ENCODE results near the gene TBCK.
"Not testable (repeated sequence)": the region's sequence is repeated elsewhere in the genome, so short reads cannot be mapped to it uniquely, and the experiment has no call there.

Gene TBCK

DNA sequence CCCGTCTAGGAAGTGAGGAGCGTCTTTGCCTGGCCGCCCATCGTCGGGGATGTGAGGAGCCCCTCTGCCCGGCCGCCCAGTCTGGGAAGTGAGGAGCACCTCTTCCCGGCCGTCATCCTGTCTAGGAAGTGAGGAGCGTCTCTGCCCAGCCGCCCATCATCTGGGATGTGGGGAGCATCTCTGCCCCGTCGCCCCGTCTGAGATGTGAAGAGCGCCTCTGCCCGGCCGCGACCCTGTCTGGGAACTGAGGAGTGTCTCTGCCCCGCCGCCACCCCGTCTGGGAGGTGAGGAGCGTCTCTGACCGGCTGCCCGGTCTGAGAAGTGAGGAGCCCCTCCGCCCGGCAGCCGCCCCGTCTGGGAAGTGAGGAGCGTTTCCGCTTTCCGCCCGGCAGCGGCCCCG is 5.2 kb upstream of the TBCK start:
- DNase-seq = not testable (repeated sequence)

DNA sequence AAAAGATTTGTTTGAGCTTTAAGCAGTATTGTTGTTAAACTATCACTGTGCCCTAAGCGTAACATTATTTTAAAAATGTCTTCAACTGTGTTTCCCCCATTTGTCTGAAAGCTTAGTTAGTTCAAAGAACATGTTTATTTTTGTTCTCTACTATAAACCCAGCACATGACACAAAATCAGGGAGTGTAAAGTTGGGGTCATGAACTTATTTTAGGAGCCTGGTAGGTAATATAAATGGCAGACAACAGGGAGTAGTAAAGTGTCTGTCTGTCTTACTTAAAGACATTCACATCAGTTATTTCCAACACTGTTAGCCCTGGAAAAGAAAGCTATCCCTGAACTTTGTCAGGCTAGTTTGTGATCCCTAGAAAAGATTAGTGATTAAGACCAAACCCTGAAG is 4.2 kb upstream of the TBCK start:
- DNase-seq = no peak

DNA sequence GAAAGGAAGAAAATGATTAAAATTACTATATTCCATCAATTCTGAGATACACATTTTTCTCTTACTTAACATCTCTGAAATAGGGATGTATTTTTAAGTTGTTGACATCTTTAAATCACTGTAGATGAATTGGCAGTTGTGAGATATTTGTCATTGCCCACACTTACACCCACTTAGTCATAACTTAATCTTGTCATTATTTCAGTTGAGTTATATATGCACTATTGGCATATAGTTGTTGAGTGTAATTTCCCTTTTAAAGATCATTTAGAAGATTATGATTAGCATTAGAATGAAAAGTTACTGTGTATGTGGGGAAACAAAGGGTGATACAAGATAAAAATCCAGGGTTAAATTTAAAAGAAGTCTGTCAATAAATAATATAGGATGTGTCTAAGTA is 2.5 kb upstream of the TBCK start:
- DNase-seq = no peak

DNA sequence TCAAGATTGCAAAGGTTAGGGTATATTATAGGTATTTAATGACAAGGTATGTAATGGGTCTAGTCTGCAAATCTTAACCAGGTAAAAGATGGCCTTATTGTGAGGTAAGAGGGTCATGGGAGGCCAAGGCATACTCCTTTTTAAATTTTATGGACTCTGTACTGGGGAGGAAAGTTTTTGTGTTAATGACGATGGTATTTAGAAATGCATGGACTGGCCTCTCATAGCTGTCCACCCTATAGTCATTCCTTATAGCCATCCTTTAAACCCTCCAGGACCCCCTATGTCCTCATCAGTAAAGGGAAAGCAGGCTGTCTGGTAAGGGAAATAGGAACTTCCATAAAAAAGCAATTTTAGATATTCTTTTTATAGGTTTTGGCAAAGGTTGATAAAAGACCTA is 1.8 kb upstream of the TBCK start:
- DNase-seq = no peak

DNA sequence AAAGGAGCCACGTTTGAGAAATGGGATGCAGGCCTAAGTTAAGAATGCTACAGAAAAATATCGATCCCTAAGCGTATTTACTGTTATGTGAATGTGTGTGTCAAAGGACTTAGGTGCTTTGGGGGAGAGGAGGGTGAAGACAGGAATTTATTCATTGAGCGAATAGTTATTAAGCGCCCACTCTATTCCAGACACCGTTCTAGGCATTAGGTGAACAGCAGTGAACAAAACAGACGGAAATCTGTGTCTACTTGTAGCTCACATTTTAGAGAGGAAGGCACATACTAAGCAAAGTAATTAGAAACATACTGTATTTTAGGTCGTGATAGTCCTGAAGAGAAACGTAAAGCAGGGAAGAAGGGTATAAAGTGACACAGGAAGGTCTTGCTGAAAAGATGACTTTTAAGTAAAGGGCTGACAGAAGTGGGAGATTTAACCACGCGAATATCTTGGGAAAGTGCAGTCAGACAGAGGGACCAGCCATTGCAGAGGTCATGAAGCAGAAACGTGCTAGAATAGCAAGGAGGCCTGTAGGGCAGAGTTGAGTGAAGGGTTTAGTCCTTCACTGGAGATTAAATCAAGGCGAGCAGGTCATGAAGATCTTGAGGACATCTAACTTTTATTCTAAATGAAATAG is 882 bp upstream of the TBCK start:
- no peak for DNase-seq

DNA sequence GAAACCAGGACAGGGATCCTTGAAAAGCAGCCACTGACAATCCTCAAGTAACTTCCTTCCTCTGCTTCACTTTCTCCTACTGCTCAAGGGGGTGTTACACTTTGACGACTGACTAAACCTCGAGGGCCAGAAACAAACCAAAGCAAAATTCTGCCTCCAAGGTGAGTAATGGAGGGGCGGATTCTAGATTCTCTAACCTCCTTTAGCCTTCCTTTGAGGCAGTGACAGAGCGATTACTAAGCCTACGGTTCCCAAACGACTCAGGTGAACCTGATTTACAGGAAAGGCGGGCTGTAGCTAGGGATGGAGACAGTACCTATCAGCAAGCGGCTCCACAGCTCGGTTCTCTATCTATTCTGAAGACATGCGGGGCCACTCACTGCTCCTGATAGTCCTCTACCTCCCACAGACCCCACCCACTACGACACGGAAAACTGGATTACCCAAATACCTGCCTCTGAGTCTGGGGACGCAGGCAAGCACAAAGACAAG is 487 bp downstream of the TBCK start:
- DNase-seq = peak in 1 of 2 experiments; percentile 60

DNA sequence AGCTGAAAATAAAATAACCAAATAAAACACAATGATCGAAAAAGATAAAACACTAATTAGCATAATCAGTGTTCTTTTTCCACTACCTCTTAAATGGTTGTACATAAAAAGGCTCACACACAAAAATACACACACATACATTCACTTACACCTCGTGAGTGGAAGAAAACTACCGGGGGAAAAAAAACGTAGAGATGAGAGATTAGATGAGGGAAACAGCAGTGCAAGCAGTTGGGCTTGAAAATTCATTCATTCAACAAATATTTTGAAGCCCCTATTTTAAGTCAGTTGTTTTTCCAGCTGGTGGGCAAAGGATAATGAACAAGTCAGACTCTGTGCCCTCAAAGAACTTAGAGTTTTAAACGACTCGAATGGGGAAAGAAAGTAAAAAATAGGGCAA is 1.0 kb downstream of the TBCK start:
- no peak for DNase-seq

DNA sequence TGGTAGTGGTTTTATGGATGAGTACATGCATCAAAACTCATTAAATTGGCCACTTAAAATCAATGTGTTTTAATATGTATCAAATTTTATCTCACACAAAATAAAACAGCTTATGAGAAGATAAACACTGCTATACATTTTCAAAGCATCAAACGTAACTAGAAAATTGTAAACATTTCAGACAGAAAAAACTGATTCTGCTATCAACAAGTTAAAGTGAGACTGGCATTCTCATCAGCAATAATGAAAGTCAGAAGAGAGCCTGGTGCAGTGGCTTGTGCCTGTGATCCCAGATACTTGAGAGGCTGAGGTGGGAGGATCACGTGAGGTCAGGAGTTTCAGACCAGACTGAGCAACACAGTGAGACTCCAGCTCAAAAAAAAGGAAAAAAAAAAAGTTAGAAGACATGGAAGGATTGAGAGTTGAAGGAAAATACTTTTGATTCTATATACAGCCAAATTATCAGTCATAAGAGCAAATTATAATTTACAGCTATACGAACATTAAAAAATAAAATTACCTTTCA is 2.9 kb downstream of the TBCK start:
- DNase-seq = no peak

DNA sequence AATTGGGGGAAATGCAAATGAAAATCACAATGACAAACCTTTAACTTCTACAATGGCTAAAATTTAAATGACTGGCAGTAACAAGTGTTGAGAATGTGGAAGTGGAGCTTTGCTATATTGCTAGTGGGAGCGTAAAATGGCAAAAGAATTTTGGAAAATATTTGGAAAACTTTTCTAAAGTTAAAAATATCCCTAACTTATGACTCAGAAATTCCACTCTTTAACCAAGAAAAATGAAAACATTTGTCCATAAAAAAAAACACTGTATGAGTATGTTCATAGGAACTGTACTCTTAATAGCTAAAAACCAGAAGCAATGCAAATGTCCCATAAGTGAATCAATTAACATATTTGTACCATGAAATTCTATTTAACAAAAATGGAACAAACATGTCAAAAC is 3.6 kb downstream of the TBCK start:
- no peak for DNase-seq

DNA sequence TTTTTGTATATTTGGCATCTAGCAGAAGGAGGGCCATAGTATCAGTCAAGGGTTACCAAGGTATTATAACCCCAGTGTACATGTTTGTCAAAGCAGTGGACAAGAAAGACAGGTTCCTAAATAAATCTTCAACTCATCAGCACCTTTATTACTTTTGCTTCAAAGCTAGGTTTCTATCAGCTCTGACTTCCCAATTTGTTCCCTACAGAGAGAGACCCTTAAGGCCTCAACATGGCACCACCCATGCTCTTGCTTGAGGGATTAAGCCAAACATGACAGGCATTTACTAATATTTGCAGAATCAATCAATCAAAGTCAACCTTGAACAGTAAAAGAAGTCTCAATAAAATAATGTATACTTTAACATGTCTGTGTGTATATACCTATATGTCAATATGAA is 9.4 kb downstream of the TBCK start:
- no peak for DNase-seq

DNA sequence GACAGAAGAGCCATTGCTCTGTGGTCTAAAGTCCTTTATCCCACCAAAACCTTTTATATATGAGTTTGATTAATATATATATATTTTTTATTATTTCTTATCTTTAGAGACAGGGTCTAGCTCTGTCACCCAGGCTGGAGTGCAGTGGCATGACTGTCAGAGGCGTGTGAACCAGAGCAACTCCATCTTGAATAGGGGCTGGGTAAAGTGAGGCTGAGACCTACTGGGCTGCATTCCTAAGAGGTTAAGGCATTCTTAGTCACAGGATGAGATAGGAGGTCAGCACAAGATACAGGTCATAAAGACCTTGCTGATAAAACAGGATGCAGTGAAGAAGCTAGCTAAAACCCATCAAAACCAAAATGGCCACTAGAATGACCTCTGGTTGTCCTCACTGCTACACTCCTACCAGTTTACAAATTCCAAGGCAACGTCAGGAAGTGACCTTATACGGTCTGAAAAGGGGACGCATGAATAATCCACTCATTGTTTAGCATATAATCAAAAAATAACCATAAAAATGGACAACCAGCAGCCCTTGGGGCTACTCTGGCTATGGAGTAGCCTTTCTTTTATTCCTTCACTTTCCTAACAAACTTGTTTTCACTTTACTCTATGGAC is 10.5 kb downstream of the TBCK start:
- no peak for DNase-seq

DNA sequence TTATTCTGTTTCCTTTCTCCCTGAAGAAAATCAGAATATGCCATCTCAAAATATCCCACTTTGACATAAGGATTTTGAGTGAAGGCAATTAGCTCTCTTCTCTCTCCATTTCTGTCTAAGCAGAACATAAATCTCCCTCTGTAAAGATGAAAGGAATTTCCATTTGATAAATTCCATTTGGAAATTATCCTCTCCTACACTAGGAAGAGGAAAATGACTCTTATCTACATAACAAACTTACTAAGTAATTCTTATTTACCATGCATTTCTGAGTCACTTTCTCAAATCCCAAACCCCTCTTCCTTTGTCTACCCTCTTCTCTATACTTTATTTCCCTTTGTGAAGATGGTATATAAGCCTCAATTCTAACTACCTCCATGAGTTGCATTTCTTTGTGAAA is 11.4 kb downstream of the TBCK start:
- no peak for DNase-seq

DNA sequence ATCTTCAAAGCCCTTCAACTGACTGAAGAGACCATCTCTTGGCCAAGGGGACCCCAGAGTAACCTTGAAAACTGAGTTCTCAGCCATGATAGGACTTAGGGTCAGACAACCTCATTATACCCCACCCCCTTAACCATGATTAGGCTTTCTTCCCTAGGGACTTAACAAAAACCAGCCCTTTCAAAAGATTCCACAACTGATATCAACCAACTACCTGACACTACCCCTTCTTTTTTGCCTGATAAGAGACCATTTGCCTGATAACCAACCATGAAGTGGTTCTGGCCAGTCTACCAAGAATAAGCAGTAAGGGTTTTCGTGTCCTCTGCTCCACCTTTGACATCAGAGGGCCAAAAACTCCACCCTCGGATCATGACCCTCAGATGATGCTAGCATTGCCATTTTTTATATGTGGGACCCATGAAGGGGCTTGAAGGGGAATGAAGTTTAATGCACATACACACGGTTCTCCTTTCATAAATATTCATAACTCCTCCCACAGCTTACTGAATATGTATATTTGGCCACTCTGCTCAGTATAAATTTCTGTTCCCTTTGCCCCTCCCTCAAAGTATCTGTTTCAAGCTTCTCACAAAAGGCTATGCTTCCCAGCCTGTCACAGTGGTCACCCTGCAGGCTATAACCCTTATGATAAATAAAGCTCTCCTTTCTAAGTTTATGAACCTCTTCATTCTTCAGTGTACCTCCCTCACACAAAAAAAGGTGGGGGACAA is 12.3 kb downstream of the TBCK start:
- no peak for DNase-seq

DNA sequence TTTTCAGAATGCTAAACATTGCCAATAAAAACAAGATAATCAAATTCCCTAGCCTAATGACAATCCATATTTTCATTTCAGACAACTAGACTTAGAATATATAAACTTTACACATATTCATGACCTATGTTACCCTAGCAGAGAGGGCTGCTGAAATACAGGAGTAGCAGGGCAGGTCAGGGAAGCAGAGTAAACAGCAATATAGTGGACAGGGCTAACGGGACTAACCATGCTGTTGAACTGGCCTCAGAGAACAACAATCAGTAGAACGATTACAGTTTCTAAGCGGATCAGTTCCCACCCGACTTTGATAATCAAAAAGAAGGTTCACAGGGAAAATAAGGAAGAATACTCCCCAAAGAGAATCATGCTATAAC is 14.0 kb downstream of the TBCK start:
- no peak for DNase-seq

DNA sequence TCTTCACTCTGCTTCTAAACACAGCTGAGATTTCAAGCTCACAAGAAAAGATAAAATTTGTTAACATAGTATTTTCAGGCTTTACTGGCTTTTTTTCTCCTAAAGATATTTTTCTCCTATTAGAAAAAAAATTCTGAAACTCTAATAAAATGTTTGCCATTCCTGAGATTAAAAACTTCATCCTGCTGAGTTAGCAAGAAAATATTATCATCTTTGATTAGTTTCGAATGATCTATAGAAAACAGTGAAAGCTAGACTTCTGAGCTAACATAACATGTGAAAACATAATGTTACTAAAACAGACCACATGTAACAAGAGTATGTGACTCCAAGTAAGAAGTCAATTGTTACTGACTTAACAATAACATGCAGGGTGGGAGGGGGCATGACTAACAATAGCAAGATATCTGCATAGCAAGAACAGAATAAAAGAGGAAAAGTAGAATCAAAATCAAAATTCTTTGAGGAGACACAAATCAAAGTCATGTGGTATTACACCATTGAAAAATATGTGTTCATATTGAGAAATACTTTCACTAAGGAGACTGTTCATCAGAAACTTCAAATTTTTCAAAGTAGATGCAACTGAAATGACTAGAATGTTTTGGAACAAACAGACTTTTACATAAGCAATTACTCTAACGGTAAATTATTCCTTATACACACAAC is 14.5 kb downstream of the TBCK start:
- DNase-seq = no peak

DNA sequence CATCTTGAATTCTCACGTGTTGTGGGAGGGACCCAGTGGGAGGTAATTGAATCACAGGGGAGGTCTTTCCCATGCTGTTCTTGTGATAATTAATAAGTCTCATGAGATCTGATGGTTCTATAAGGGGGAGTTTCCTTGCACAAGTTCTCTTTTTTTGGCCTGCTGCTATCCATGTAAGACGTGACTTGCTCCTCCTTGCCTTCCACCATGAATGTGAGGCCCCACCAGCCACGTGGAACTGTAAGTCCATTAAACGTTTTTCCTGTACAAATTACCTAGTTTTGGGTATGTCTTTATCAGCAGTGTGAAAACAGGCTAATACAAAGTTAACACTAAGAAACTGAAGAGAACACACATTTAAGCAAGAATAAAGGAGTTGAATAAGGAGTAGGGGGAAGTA is 16.0 kb downstream of the TBCK start:
- DNase-seq = no peak

DNA sequence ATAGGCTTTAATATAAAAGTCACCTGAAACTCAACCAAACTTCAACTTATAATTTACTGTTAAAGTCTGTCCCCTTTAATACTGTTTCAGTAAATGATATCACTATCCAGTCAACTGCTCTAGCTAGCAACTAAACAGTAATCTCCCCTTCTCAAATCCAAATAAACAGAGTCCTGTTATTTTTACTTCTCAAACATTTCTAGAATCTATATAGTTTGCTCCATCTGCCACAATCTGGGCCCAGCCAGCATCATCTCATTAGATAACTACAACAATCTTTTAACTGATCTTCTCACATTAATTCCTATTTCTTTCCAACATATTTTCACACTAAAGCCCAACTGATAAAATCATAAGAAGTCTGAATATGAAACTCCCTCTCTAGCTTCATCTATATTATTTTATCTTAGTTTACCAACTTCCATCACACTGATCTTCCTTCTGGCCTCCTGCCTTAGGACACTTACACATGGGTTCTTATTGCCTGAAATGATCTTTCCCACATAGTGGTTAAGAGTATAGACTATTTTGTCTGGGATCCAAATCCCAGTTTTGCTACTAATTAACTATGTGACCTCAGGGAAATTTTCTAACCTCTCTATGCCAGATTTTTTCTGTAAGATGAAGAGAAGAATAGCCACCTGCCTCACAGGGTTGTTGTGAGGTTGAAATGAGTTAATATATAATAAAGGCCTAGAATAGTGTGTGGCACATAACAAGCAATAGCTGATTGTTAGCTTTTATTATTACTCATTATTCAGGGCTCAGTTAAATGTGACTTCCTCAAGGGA is 18.6 kb downstream of the TBCK start:
- no peak for DNase-seq

DNA sequence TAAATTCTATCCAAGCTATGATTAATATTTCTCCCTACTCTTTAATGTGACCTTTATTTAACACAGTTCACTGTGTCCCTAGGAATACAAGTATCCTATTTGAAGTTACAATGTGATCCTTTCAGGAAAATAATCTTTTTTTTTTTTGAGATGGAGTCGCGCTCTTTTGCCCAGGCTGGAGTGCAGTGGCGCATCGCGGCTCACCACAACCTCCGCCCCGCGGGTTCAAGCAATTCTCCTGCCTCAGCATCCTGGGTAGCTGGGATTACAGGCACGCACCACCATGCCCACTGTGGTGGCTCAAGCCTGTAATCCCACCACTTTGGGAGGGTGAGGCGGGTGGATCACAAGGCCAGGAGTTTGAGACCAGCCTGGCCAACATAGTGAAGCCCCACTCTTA is 21.9 kb downstream of the TBCK start:
- DNase-seq = no peak

DNA sequence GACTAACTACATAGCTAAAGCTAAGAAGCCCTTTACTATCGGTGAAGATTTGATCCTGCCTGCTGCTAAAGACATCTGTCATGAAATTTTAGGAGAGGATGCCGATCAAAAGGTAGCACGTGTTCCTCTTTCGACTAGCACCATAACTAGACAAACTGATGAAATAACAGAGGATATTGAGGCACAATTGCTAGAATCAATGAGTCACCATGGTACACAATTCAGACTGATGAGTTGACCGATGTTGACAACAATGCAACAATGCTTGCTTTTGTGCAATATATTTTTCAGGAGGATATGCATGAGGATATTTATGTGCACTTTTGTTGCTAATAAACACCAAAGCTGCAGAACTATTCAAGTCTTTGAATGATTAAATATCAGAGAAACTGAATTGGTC is 24.3 kb downstream of the TBCK start:
- no peak for DNase-seq

DNA sequence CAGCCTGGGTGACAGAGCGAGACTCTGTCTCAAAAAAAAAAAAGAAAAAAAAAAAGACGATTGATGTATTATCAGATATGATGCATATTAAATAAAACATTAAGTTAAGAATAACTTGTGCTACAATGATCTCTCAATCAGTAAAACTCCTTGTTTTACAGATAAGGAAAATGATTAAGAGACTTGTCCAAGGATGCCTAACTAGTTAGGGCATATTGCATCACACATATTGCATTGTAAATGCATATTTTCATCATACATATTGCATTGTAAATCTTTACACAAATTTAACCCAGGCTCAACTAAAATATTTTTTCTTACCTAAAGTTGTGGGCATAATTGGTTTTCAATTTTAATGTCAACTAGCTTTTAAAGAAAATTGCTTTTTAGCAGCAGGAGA is 26.3 kb downstream of the TBCK start:
- DNase-seq = no peak

DNA sequence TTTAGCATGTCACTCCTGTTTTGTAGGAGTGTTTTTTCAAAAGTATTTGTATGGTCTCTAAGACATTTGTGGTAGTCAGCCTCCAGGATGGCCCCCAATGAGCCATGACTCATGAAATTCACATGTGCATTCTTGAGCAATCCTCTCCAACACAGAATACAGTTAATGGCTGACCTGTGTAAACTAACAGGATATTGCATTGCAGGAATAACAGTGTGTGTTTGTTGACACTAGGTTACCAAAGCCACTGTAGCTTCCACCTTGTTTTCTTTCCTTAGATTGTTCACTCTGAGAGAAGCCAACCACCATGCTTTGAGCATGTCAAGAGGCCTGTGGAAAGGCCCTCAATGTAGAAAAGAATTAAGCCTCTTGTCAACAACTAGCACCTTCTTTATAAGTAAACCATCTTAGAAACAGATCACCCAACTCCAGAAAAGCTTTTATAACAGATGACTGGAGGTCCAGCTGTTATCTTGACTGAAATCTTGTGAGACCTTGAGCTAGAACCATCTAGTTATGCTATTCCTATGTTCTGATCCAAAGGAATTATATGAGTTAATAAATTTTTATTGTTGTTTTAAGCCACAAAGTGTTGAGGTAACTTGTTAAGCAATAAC is 28.5 kb downstream of the TBCK start:
- DNase-seq = no peak

DNA sequence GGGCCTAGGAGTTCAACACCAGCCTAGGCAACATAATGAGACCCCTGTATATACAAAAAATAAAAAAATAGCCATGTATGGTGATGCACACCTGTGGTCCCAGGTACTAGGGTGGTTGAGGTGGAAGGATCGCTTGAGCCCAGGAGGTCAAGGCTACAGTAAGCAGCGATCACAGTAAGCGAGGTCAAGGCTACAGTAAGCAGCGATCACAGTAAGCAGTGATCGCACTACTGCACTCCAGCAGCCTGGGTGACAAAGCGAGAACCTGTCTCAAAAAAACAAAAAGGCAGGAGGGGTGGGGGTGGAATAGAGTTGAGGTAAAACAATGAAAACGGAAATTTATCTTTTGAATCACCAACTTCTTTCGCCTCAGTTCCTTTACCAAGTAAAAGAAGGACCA is 29.4 kb downstream of the TBCK start:
- no peak for DNase-seq

Data from stimulated activated CD4-positive, alpha-beta T cell treated with anti-CD3 and anti-CD28 coated beads, Interleukin-4, amount 100 ng/mL, for 4 hours (primary cell).